ENCODE results near the gene DPPA5.
A peak's percentile ranks its signal among the peaks of the same experiment; 100 is the strongest.
"Not testable (repeated sequence)": the region's sequence is repeated elsewhere in the genome, so short reads cannot be mapped to it uniquely, and the experiment has no call there.

The DPPA5 gene

DNA sequence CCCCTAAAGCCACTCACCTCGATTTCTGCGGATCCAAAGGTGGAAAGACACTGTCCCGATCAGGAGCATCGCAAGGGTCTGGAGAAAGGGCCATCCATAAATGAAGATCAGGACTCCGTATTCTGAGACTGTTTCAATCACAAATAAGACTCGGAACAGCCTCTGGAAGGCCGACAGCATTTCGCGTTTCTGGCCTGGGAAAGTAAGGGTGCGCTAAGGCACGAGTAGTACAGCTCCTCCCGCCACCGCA lies 44.6 kb downstream of the DPPA5 start:
- FAIRE-seq (no peak), DNase-seq (ENCODE audit: extremely low spot score, insufficient read length, low read depth) (no peak)

DNA sequence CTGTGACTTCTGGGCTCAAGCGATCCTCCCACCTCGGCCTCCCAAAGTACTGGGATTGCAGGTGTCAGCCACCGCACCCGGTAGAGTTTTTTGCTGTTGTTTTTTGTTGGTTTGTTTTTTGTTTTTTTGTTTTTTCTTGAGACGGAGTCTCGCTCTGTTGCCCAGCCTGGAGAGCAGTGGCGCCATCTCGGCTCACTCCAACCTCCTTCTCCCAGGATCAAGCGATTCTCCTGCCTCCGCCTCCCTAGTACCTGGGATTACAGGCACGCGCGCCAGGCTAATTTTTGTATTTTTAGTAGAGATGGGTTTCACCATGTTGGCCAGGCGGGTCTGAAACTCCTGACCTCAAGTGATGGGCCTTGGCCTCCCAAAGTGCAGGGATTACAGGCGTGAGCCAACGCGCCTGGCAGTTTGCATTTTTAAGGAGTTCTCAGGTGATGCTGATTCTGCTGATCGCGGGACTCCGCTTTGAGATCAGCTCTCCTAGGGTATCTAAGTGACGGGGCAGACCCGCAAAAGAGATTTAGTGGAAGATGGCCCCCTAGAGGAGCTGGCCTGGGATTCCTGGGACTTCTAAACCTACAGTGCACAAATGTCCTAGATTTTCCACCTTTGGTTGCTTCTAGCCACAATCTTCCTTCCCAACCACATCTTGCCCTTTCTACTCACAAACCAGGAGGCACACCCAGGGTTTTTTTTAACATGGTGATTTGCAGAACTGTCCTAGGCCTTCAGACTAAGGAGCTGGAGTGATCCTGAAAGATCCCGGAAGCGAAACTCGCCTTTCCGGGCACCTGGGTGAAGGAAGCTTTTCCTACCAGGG lies 45.2 kb downstream of the DPPA5 start:
- no peak for FAIRE-seq
- no peak for DNase-seq (ENCODE audit: extremely low spot score, insufficient read length, low read depth)

DNA sequence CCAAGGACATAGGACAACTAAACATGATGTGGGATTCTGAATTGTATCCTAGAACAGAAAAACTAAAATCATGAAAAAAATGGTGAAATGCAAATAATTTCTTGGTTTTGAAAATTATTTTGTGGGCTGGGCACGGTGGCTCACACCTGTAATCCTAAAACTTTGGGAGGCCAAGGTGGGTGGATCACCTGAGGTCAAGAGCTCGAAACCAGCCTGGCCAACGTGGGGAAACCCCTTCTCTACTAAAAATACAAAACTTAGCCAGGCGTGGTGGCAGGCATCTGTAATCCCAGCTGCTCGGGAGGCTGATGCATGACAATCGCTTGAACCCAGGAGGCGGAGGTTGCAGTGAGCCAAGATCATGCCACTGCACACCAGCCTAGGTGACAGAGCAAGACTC lies 50.3 kb downstream of the DPPA5 start:
- DNase-seq (ENCODE audit: extremely low spot score, insufficient read length, low read depth) = not testable (repeated sequence)
- peak; percentile 72 for FAIRE-seq

Data from GM18507 (cell line).